HG02852 (cell line): Measurements from ENCODE around the gene LATS2.
A peak's percentile ranks its signal among the peaks of the same experiment; 100 is the strongest.

Experiments used
- ATAC-seq: cut with Tn5 transposase; IDR thresholded peaks from one replicate; pipeline ENCODE4 v1.9.1; 2021; ENCODE audit warnings: mild to moderate bottlenecking, moderate library complexity; ENCODE audit not compliant: unreplicated experiment

LATS2 gene

DNA sequence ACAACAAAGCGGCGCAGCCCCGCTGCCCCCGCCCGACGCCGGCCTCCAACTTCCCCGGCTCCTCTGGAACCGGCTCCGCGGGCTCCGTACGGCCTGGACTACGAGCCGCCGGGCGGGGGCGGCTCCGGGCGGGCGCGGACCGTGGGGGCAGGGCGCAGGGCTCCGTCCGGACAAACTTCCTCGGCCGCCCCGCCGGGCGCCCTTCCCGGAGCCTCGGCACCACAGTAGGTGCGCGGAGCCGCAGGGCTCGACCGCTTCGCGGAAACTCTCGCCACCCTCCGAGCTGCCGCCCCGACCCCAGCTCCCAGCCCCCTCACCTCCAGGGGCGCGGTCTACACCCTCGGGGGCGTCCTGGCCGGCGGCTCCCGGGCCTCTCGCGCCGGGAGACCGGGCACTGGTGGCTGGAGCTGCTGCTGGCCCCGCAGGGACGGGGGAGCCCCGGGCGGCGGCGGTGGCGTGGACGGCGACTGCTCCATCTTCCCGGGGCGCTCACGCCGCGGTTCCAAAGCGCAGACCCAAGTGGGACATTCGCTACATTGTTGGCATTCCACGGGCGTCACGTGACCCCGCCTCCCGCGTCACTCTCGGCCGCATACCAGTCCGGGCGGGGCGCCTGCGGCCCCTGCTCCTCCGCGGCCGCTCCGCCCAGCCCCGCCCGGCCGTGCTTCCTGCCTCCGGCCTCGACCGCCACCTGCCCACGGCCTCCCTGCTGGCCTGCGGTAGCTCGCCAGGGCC, at the start of gene LATS2:
TSS of gene LATS2 (minus strand) at position 558 of the 735 bp plus-strand sequence. CDS start 15,560 bp downstream, outside the sequence.
- ATAC-seq: peak; percentile 90

DNA sequence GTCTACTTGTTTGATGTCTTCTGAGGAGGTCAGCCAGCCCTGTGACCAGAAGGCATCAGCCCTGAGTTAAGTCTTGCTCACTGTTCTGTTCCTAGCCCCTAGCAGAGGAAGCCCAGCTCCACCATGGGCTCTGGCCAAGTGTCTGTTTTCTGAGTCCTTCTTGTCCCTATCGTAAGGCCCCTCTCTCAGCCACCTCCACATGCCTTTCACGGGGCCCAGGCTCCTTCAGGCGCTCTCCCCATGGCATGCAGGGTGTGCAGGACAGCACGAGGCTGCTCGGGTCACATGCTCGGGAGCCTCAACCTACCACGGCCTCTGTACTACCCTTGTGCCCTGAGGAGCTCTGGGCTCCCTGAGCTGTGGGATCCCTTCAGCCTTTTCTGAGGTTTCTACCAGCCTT, 47.8 kb upstream of the LATS2 start:
- no peak for ATAC-seq

DNA sequence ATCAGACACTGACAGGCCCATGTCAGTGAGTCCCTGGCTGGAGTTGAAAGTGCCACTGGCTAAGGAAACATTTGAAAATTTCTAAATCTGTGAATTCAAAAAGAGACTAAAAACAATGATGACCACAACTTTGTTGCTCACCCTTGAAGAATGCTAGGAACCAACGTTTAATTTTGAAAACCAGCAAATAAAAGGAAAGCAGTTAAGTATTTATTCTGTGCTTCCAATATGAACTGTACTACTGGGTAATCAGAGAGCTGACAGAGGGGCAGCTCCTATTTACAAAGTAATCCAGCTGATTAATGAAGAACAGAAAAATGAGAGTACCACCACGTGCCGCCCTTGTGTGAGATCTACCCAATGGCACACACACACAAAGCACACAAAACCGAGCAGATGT, 44.7 kb upstream of the LATS2 start:
- no peak for ATAC-seq

DNA sequence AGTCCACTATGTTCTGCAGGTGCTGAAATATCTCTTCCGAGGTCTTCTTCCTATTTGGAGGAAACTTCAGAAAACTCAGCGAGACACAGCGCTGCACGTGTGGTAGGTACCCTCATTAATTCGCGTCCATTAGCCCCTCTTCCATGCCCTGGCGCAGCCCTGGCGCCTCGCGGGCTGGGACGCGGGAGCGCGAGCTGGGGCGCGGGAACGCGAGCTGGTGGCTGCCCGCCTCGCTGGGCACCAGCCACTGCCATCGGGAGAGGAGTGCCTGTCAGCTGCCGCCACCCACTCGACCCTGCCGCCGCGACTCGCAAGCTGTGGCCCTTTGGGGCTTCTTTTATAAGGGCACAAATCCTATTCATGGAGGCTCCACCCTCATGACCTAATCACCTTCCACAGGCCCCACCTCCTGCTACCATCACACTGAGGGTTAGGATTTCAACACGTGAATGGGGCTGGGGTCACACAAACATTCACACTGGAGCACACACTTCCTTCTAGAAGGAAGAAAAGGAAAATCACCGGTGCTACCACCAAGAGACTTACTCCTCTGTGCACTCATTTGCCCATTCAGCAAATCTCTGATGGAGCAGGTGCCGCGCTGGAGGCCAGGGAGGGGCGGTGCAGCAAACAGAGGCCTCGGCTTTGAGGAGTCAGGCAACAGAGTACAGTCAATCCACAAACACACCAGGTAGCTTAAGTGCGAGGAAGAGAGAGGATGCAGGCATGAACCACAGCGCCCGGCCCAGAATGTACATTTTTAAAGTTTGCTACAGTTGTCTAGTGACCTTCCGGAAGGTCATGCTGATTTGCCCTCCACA, 43.0 kb upstream of the LATS2 start:
- ATAC-seq: no peak

DNA sequence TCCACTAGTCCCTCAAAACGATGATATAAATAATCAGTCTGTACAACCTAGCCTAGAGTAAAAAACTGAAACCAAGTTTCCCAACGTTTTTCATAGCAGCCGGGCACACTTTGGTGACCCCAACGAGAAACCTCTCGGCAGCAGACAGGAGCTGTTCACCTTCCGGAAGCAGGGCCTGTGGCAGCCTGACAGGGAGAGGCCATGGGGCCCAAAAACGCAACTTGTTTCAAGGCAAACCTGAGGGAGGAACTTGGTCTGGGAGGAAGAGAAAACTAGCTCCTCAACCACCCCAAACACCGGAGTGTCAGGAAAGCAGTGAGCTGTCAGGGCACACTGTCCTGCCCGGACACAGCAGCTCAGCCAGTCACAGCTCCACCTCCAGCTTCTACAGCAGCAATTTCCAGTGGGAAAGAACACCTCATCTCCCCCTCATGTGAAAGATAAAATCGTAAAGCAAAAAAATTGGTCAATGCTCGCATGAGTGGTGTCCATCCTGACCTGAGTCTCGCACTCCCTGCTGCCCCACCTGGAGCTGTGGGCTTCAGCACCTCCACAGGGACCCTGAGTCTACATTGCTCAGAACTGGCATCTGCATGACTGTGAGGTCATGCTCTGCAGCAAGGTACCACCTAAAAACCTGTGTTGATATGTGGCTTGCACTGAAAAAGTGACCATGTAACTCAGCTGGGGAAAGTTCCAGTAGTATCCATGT, 40.6 kb upstream of the LATS2 start:
- ATAC-seq: no peak

DNA sequence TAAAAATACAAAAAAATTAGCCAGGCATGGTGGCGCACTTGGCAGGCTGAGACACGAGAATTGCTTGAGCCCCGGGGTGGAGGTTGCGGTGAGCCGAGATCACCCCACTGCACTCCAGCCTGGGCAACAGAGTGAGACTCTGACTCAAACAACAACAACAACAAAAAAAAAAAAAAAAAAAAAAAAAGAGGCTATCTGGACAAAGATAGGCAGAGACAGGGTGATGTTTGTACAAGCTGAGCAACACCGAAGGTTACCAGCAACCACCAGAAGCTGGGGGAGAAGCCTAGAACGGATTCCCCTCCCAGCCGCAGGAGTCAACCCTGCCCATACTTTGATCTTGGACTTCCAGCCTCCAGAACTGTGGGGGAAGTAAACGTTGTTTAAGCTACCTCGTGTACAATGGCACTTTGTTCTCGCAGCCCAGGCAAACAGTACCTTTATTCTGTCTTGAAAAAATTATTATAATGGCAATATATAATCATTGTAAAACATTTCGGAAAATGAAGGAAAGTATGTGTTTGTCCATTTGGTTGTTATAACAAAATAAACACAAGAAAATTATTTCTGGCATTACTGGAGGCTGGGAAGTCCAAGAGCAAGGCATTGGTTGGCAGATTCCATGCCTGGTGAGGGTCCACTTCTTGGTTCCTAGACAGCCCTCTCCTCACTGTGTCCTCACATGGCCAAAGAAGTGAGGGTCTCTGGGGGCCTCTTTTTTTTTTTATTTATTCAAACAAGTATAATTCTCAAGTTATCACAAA, 39.8 kb upstream of the LATS2 start:
- no peak for ATAC-seq

DNA sequence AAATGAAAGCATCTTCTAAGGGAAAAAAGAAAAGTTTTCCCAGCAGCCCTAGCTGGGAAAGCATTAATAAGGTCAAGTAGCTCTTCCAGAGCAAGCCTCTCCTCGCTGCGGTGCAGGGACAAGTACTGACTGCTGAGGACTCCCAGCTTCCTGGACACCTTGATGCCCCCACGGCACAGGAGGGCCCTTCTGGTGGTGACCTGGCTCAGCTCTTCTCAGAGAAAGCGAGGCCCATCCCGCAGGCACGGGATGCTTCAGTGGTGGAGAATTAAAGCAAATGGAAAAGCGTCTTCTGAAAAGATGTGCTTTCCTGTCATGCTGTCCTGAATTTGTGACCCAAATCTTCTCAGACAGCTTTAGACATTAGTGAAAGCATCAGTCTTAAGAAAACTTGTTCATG, 38.8 kb upstream of the LATS2 start:
- no peak for ATAC-seq

DNA sequence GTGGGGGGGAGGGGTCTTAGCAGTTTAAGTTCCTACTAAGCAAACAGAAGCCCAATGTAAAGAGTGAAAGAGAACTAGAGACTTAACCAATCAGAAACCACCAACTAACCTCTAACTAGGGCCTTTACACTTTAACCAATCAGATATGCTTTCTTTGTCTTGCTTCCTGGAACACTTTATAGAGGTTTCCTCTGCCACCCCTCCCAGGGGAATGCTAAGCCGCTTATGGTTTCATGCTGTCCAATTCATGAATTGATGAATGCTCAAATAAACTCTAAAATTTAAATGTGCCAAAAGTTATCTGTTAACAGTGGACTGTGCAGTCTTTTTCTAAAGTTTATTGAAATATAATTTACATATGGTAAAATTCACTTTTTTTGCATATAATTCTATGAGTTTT, 33.9 kb upstream of the LATS2 start:
- ATAC-seq: no peak

DNA sequence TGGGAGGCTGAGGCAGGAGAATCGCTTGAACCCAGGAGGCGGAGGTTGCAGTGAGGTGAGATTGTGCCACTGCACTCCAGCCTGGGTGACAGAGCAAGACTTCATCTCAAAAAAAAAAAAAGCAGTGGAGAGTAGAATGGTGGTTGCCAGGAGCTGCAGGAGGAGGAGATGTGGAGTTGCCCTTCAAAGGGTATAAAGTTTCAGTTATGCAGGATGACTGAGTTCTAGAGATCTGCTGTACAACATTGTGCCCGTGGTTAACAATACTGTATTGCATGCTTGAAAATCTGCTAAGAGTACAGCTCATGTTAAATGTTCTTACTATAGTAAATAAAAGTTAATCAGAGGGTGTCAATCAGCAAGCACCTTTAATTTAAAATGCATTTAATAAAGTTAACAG, 28.4 kb upstream of the LATS2 start:
- no peak for ATAC-seq

DNA sequence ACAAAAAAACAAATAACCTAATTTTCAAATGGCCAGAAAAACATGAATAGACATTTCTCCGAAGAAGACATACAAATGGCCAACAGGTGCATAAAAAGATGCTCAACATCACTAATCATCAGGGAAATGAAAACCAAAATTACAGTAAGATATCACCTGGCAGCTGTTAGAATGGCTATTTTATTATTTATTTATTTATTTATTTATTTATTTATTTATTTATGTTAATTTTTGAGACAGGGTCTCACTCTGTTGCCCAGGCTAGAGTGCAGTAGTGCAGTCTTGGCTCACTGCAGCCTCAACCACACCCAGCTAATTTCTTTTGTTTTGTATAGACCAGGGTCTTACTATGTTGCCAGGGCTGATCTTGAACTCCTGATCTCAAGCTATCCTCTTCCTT, 27.1 kb upstream of the LATS2 start:
- no peak for ATAC-seq

DNA sequence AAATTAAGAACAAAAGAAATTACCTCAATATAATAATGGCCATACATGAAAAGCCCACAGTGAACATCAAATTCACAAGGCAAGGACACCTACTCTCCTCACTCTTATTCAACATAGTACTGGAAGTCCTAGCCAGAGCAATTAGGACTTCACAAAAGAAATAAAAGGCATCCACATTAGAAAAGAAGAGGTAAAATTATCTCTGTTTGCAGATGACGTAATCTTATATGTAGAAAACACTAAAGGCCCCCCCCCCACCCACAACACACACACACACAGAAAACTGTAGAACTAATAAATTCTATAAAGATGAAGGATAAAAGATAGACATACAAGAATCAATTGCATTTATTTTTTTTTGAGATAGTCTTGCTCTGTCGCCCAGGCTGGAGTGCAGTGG, 25.5 kb upstream of the LATS2 start:
- no peak for ATAC-seq

DNA sequence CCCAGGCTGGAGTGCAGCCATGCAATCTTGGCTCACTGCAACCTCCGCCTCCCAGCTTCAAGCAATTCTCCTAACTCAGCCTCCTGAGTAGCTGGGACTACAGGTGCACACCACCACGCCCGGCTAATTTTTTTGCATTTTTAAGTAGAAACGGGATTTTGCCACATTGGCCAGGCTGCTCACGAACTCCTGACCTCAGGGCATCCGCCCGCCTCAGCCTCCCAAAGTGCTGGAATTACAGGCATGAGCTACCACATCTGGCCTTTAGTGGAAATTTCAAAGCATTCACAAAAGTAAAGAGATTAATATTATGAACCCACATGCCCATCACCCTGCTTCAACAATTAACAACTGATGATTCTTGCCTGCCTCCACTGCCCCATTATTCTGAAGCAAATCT, 20.5 kb upstream of the LATS2 start:
- no peak for ATAC-seq

DNA sequence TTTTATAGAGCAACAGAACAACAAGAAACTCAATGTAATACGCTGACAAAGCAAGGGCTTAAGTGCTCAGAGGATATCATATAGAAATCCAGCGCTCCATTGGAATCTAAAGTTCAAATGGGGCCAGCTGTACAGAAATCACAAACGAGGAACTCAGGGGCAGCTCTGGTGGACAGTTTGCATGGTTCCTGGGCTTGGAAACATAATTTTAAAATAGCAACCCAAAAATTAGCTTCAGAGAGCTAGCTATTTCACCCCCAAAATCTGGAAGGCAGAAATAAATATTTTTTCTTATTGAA, 19.2 kb upstream of the LATS2 start:
- no peak for ATAC-seq

DNA sequence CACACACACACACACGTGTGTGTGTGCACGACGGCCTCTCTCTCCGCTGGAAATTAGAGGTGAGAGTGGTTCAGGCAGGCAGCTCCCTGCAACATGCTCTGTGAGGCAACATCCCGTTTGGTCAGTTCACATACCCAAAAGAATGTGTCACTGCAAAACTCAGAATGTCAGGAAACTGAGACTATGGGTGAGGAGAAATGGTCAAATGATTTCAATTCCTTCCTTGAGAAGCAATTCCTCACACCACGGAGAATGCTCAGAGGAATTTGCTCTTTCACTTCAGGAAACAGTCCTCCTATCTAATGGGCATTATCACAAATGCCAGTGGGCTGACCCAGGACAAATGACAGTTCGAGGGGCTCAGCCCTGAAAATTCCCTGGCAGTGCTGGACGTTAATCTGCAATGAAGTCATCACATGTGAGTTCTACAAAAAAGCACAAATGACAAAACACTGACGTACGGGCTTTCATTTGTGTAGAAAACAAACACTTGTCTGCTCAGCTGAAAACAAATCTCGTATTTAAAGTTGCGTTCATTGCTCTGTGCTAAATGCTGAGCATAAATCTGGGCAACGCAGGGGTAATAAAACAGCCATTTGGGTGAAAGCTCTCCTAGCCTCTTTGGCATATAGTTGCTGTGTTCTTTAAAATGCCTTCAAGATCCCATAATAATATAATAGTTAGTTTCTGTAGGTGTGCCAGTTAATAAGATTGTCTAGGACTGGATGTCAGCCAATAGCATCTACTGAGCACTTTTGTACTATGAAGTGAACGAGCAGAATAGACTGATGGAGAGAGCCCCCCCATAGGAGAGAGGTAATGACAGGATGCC, 18.6 kb upstream of the LATS2 start:
- no peak for ATAC-seq

DNA sequence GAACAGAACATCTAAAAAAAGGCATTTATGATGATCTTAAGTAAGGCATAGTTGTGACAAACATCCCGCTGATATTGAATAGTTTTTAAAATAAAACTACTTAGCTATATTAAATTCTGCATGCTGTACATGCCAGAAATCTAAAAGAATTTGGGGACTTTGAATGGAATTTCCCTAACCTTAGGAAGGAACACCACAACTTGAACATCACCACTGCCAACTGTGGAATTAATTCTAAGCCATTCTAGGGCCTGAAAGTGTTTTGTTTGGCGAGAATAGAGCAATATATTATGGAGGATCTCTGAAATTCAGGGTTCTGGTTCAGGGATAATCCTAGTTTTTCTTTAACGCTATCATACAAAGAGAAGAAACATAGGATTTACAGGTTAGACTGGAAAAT, 17.8 kb upstream of the LATS2 start:
- no peak for ATAC-seq

DNA sequence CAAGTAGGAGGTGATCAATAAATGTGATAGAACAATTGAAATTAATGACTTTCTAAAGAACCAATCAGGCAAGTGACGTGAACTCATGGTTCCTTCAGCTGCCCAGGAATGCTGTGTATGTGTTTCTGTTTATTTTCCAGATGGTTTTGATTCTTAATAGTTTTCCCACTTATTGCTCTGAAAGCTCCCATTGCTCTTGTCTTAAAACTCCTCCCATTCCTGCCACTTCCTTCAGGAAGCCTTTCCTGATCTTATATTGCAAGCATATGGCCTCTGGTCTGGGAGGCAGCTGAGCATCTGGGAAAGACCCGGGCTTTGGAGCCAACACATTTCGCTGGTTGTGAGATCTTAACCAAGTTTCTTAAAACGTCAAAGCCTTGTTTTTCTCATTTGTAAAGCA, 17.1 kb upstream of the LATS2 start:
- no peak for ATAC-seq

DNA sequence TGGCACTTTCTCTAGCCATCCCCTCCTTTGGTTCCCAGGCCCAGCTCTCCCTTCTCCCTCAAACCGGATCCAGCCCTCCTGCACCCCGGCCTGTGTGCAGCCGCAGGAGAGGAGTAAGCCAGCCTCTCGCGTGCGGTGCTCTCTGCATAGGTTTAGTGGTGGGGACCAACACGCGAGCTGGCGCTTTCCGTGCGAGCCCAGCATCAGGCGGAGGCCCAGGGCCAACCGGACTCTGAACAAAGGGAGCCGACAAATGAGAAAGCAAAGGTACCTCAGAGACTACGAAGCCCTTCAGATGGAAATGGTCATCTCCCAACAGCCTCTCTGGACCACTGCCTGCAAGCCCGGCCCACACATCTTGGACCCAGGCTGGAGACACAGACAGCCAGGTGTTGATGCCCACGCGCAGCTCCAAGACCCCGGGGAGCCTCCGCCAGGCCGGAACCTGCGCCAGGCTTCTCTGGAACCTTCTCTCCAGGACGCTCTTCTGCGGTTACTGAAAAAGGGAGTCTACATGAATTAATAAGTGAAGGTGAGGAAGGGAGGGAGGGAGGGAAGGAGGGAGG, 16.5 kb upstream of the LATS2 start:
- no peak for ATAC-seq

DNA sequence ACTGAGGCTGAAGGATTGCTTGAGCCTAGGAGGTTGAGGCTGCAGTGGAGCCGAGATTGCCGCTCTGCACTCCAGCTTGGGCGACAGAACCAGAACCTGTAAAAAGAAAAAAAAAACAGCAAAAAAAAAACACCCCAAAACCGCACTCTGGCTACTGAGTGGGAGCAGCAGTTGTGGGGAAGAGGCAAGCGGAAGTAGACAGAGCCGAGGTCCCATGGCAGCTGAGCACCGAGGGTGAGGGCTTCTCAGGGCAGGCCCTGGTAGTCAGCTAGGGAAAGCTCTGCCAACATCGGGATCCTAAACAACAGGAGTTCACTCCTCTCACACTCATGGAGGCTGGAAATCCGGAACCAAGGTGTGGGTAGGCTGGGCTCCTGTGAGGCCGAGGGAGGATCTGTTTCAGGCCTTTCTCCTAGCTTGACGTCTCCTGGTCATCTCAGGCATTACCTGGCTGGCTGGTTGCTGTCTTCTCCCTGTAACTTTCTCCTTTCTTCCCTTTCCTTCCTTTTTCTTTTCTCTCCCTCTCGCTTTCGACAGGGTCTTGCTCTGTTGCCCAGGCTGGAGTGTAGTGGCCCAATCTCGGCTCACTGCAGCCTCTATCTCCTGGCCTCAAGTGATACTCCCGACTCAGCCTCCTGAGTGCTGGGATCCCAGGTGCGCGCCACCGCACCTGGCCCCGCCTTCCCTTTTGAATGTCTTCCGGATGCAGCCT, 15.8 kb upstream of the LATS2 start:
- no peak for ATAC-seq

DNA sequence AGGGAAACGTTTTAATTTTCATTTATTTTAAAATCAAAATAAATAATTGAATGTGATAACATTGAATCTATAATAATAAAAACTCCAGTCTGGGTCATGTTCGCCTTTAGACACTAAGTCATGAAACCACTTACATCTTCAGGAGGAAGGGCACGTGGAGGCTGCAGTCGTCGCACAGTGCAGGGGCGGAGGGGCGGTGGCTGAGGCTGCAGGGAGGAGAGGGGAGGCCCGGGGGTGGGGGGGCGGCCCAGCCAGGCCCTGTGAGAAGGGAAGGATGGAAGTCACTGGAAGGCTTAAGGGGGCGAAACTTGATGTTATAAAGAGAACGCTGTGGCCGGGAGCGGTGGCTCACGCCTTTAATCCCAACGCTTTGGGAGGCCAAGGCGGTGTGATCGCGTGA, 14.9 kb upstream of the LATS2 start:
- no peak for ATAC-seq
